KOPT-K1 (cell line): ENCODE data around the gene KLHL1.

Experiments used
- H3K27ac ChIP-seq: fragments of 200-600 bp; sonication (generic); 2 replicates; pipeline ENCODE4 v1.5.1; 2016; ENCODE audit warnings: antibody characterized with exemption, mild to moderate bottlenecking, low read depth, low read length; ENCODE audit not compliant: poor library complexity, severe bottlenecking
- H3K36me3 ChIP-seq: fragments of 200-600 bp; sonication (generic); 2 replicates; pipeline ENCODE4 v1.5.1; 2017; ENCODE audit warnings: antibody characterized with exemption, mild to moderate bottlenecking, low read length, moderate library complexity; ENCODE audit not compliant: insufficient read depth
- H3K9me3 ChIP-seq: fragments of 200-600 bp; sonication (generic); 2 replicates; pipeline ENCODE4 v1.5.1; 2017; ENCODE audit warnings: antibody characterized with exemption, low read length, mild to moderate bottlenecking; ENCODE audit not compliant: insufficient read depth, poor library complexity, severe bottlenecking

Gene KLHL1

DNA sequence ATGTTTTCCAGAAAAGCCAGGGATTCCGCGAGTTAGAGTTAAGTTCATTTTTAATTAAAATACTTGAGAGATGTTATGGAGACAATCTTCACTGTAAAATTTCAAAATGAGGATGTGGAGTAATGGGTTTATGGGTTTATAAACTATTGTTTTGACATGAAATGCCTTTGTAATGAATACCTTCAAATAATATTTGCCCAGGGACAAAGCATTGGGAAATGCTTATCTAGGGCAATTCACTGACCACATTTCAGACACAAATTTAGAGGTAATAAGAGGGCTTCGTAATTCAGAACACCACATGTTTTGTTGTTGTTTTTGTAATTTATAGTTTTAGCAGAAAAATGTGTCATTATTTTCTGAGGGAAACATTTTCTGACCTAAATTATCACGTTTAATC is 241.7 kb downstream of the KLHL1 start:
- H3K27ac ChIP-seq, result no peak overlapping the region
- H3K36me3 ChIP-seq, result no peaks in the 10 kb centered on the region
- H3K9me3 ChIP-seq, result no peaks in the 10 kb centered on the region

DNA sequence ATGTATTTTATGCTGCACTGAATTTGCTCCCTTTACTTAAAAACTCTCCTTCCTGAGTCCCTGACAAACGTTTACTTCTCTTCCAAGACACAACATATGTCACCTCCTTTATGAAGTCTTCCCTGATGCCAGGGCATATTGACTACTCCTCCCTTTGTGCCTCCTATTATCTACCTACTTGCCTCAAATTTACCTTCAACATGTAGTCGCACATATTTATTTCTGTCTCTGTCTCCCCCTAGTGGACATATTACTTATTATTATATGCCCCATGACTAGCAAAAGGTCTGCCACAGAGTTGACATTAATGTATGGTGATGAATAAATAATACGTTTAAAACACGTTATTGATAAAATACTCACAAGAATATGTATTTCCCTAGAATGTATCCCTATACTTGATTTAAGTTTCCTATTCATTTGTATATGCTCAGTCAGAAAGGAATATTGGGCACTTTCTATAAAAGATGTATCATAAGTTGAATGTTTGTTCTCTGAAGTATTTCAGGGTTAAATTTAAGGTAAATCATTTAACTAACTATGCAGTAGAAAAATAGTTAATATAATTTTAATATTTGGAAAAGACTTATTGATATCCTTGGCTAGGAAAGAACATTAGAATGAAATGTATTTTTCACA is 250.9 kb downstream of the KLHL1 start:
- Histone ChIP-seq H3K9me3 (no peaks in the 10 kb centered on the region), H3K36me3 (no peaks in the 10 kb centered on the region)

DNA sequence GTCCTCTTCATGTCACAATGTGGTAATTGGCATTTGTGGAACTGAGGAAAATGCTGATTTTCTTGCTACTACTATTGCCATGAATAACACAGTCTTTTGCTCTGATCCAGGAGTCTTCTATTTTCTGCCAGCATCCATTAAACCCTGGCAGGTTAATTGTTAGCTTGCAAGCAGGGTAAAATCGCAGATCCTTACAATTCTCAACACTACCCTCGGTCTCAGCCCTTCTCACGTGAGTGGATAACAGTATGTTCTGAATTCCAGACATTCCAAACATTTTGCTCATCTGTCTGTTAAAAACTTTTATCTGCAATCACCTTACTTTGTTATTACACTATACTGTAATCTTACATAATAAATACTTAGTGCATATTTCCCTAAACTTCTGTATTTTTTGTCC is 251.9 kb downstream of the KLHL1 start:
- Histone ChIP-seq H3K36me3 (no peaks in the 10 kb centered on the region), H3K27ac (no peak overlapping the region), H3K9me3 (no peaks in the 10 kb centered on the region)

More for the DNA sequence above, 250.9 kb downstream of the KLHL1 start:
- H3K27ac ChIP-seq, result no peak overlapping the region

DNA sequence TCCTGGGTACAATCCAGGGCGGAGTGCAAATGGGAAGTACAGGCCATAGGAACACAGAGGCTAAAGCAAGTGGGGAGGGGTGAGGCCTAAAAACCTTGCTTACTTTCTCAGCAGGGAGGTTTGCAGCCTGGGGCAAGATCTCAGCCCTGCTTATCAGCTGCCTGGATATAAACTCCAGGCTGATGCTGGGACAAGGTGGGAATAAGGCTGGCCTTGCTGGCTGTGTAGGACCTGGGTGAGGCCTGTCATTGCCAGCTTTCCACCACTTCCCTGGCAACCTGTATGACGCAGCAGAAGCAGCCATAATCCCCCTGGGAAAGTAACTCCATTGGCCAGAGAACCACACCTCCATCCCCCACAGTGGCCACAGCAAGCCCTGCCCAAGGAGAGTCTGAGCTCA is 279.7 kb downstream of the KLHL1 start:
- Histone ChIP-seq H3K9me3 (no peaks in the 10 kb centered on the region), H3K27ac (no peak overlapping the region), H3K36me3 (no peaks in the 10 kb centered on the region)

DNA sequence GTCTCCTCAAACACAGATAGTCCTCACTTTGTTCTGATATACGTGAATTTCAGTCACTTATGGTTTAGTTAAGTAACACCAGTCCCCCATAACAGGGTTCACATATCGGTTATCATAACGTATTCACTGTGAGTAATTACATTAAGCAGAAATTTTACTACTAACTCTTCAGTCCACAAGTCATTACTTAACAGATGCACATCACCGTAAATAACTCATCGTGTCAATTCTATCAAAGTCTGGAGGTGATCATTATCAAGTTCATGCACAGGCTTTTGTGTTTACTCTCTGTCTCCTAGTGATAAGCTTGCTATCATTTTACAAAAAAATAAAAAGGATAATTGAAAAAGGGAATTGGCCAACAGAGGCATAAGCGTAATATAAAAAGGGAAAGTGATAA is 288.1 kb downstream of the KLHL1 start:
- Histone ChIP-seq H3K27ac (no peak overlapping the region), H3K36me3 (no peaks in the 10 kb centered on the region)

DNA sequence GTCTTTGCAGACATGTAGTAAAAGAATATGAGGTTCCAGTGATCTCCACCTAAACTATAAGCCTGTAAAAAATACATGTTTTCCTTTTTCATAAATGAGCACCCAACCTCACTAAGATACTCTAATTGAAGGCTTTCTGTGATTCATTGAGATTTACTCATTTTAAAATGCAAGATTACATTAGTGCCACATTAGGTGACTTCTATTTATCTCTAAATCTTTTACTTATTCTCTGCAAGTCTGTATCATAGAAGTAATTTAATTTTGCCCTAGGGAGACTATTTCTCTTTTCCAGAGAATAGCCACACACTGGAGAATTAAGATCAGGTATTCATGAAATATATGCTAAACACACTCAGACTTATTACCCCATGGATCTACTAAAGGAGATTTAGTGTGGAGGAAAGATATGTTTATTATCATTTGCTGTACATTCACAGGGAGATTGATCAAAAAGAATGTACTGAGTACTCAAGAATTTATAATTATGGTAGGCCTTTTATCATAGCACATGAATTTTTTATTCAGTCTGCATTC is 290.9 kb downstream of the KLHL1 start:
- Histone ChIP-seq H3K9me3 (no peaks in the 10 kb centered on the region), H3K27ac (no peak overlapping the region), H3K36me3 (no peaks in the 10 kb centered on the region)

More for the DNA sequence above, 288.1 kb downstream of the KLHL1 start:
- H3K9me3 ChIP-seq, result no peaks in the 10 kb centered on the region

DNA sequence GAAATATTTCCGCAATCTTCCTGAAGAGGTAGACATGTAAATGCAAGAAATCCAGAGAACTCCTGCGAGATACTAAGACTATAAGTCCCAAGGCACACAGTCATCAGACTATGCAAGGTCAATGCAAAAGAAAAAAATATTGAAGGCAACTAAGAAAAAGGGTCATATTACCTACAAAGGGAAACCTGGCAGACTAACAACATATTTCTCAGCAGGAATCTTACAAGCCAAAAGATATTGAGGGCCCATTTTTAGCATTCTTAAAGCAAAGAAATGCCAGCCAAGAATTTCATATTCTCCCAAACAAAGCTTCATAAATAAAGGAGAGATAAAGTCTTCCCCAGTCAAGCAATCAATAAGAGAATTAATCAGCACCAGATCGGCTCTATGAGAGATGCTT is 299.1 kb downstream of the KLHL1 start:
- H3K36me3 ChIP-seq, result no peaks in the 10 kb centered on the region
- H3K27ac ChIP-seq, result no peak overlapping the region
- no peaks in the 10 kb centered on the region for H3K9me3 ChIP-seq

DNA sequence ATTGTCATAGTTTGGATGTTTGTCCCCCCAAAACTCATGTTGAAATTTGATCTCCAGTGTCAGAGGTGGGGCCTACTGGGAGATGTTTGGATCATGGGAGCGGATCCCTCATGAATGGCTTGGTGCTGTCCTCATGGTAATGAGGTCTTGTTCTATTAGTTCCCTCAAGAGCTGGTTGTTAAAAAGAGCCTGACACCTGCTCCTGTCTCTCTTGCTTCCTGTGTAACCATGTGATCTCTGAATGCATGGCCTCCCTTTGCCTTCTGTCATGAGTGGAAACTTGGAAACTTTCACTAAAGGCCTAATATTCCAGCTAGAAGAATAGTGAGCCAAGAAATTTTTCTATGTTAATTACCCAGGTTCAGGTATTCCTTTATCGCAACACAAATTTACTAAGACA is 312.0 kb downstream of the KLHL1 start:
- no peaks in the 10 kb centered on the region for H3K36me3 ChIP-seq

DNA sequence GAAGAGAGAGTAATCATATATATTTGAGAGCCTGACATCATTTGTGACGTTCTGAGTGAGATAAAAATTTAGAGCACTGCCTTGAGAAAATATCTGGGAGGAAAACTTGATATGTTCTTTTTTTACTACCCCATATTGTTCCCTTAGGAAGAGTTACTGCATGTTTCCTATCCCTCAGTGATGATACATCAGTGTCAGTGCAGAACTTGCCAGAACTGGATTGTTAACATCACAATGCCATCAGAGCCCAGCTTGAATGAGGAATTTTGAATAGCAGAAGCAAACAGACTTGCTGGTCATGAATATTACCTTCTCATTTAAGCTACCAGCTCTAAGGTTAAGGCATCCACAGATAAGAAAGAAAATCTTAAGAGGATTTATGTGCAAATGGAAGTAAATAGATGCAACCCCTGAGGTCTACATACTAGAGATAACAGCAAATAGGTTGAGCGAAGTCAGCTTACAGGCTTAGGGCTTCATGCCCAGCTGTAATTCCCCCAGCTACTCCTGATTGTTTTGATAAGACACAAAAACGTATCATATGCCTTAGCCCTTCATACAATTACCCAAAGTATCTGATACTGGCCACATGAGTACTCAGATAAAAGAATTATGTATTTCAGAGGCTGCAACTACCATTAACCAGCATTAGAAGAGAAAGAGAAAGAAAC is 314.3 kb downstream of the KLHL1 start:
- Histone ChIP-seq H3K9me3 (no peaks in the 10 kb centered on the region), H3K36me3 (no peaks in the 10 kb centered on the region), H3K27ac (no peak overlapping the region)

More for the DNA sequence above, 312.0 kb downstream of the KLHL1 start:
- Histone ChIP-seq H3K27ac (no peak overlapping the region), H3K9me3 (no peaks in the 10 kb centered on the region)

DNA sequence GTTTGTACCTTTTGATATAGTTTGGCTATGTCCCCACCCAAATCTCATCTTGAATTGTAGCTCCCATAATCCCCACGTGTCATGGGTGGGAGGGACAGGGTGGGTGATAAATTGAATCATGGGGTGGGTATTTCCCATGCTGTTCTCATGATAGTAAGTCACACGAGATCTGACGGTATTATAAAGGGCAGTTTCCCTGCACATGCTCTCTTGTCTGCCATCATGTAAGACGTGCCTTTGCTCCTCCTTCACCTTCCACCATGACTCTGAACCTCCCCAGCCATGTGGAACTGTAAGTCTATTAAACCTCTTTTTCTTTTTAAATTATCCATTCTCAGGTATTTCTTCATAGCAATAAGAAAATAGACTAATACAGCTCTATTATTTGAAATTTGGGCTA is 331.3 kb downstream of the KLHL1 start:
- no peaks in the 10 kb centered on the region for H3K36me3 ChIP-seq
- H3K9me3 ChIP-seq, result no peaks in the 10 kb centered on the region
- H3K27ac ChIP-seq, result no peak overlapping the region

DNA sequence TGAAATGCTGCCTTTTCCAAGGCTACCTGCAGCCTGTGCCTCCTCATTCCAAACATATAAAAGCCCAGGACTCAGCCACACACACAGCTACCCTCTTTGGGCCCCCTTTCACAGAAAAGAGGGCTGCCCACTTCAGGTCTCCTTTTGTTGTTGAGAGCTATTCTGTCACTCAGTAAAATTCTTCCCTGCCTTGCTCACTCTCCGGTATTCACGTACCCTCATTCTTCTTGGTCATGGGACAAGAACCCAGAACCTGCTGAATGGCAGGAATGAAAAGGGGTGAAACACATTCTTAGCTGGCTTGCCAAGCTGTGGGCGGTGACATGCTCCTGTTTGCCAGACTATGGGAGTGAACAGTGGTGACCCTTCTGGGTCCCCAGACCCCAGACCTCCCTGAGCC is 338.6 kb downstream of the KLHL1 start:
- Histone ChIP-seq H3K36me3 (no peaks in the 10 kb centered on the region), H3K27ac (no peak overlapping the region), H3K9me3 (peaks cover 13% of the 10 kb centered on the region)

DNA sequence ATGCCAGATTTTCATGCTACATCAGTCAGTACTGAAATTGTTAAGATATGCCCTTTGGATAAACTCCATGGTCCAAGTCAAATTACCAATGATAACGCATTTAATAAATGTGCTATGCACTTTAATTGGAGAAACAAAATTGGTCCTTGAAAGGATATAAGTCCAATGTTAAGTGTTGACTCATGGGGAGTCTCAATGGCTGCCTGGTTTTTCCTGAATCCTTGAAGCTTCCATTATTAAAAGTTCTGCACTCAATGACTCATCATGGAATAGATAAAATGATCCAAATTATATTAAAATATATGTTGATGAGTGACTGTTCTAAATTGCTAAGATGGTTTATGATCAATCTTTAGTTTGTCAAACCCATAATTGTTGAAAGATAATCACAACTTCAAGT is 346.7 kb downstream of the KLHL1 start:
- Histone ChIP-seq H3K36me3 (no peaks in the 10 kb centered on the region), H3K27ac (no peak overlapping the region)

DNA sequence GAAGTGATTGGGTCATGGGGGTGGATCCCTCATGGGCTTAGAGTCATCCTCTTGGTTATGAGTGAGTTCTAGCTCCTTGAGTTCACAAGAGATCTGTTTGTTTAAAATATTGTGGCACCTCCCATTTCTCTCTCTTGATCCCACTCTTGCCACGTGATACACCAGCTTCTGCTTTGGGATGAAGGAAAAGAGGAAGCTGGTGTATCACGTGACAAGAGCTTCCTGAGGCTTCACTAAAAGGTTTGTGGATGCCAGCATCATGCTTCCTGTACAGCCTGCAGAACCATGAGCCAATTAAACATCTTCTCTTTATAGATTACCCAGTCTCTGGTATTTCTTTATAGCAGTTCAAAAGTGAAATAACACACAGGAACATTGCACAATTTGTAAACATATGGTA is 353.2 kb downstream of the KLHL1 start:
- no peaks in the 10 kb centered on the region for H3K36me3 ChIP-seq
- no peak overlapping the region for H3K27ac ChIP-seq

More for the DNA sequence above, 346.7 kb downstream of the KLHL1 start:
- H3K9me3 ChIP-seq, result no peaks in the 10 kb centered on the region

DNA sequence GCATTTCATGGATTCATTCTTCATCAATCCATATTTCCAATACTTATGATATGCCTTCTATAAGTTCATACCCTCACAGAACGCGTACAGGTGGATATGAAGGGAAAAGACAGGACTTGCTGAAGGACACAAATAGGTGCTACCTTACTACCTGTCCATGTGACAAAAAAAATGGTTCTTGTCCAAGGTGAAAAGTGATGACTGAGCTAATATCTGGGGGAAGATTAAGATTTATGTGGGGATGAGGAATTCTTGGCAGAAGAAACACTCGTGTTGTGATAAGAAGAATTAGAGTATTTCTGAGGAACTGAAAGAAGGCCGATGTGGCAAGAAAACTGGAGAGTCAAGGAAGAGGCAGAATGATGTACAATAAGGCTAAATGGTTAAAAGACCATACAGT is 357.0 kb downstream of the KLHL1 start:
- Histone ChIP-seq H3K36me3 (no peaks in the 10 kb centered on the region), H3K27ac (no peak overlapping the region), H3K9me3 (no peaks in the 10 kb centered on the region)

More for the DNA sequence above, 353.2 kb downstream of the KLHL1 start:
- H3K9me3 ChIP-seq, result no peaks in the 10 kb centered on the region

DNA sequence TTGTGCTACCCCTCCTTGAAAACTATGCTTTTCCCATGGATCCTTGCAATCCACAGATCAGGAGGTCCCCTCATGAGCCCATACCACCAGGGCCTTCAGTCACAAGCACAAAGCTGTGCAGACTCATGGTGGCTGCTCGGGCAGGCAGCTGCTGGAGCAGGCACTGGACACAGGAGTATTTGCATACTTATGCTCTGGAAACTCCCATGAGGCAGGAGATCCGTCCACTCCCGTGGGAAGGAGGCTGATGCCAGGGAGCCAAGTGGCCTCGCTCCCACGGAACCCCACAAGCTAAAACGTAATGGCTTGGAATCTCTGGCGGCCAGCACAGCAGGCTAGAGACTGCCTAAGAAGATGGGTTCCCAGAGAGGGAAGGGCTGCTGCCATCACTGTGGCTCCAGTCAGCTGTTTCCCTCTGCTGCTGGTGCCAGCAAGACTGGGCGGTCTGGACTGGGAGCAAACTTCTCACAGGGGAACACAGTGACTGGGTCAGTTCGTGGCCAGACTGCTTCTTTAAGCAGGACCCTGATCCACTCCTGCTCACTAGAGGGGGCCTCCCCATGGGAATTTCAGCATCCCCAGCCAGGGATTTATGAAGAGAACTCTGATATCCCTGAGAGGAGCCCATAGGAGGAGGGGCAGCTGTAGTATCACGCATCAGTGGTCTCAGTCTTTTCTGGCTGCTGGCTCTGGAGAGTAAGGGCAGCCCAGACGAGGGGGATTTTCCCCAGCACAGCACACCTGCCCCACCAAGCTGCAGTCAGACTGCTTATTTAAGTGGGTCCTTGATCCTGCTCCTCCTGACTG is 370.9 kb downstream of the KLHL1 start:
- H3K27ac ChIP-seq, result no peak overlapping the region
- no peaks in the 10 kb centered on the region for H3K9me3 ChIP-seq
- no peaks in the 10 kb centered on the region for H3K36me3 ChIP-seq
